DOHH2 (cell line): ENCODE results near the gene CDK6.
"Not testable (repeated sequence)": the region's sequence is repeated elsewhere in the genome, so short reads cannot be mapped to it uniquely, and the experiment has no call there.

Source experiments
- H3F3A ChIP-seq: fragments of 200-600 bp; sonication (generic), shearing (Covaris generic); 2 replicates; pipeline ENCODE4 v1.6.0; 2016; ENCODE audit warnings: antibody characterized with exemption, mild to moderate bottlenecking; ENCODE audit not compliant: control insufficient read depth, insufficient read depth
- H3K27ac ChIP-seq: fragments of 200-600 bp; sonication (generic); 2 replicates; pipeline ENCODE4 v1.5.1; 2014; ENCODE audit warnings: low read depth, mild to moderate bottlenecking, low read length, moderate library complexity
- H3K27me3 ChIP-seq: fragments of 200-600 bp; sonication (generic); 2 replicates; pipeline ENCODE4 v1.6.1; 2014; ENCODE audit warnings: mild to moderate bottlenecking, low read length, mixed read lengths; ENCODE audit not compliant: control insufficient read depth
- H3K36me3 ChIP-seq: fragments of 200-600 bp; sonication (generic); 2 replicates; pipeline ENCODE4 v1.6.1; 2014; ENCODE audit warnings: mild to moderate bottlenecking, low read length, moderate library complexity, mixed read lengths; ENCODE audit not compliant: control insufficient read depth
- H3K4me1 ChIP-seq: fragments of 200-600 bp; sonication (generic); 2 replicates; pipeline ENCODE4 v1.6.1; 2014; ENCODE audit warnings: mild to moderate bottlenecking, low read length, mixed read lengths; ENCODE audit not compliant: control insufficient read depth
- H3K4me2 ChIP-seq: fragments of 200-600 bp; sonication (generic); 2 replicates; pipeline ENCODE4 v1.6.0; 2014; ENCODE audit warnings: mild to moderate bottlenecking, low read length, moderate library complexity
- H3K4me3 ChIP-seq: fragments of 200-600 bp; sonication (generic); 2 replicates; pipeline ENCODE4 v1.5.1; 2014; ENCODE audit warnings: mild to moderate bottlenecking, low read length, mixed read lengths
- H3K79me2 ChIP-seq: fragments of 200-600 bp; sonication (generic); 2 replicates; pipeline ENCODE4 v1.6.1; 2014; ENCODE audit warnings: mild to moderate bottlenecking, low read length, mixed read lengths; ENCODE audit not compliant: control insufficient read depth
- H3K9me2 ChIP-seq: fragments of 200-600 bp; sonication (generic); replicated peaks from 2 replicates; pipeline ENCODE4 v1.6.1; 2014; ENCODE audit warnings: mild to moderate bottlenecking, low read length, mixed read lengths; ENCODE audit not compliant: control insufficient read depth
- H3K9me3 ChIP-seq: fragments of 200-600 bp; sonication (generic); 2 replicates; pipeline ENCODE4 v1.6.1; 2014; ENCODE audit warnings: antibody characterized with exemption, low read length, mixed read lengths; ENCODE audit not compliant: control insufficient read depth, insufficient read depth
- H4K20me1 ChIP-seq: fragments of 200-600 bp; sonication (generic); 2 replicates; pipeline ENCODE4 v1.6.0; 2014; ENCODE audit warnings: low read depth, mild to moderate bottlenecking, antibody characterized with exemption, low read length, moderate library complexity; ENCODE audit not compliant: control insufficient read depth, insufficient read depth
- EZH2phosphoT487 ChIP-seq: fragments of 200-600 bp; sonication (generic); IDR thresholded peaks from 2 replicates; pipeline ENCODE4 v1.6.1; 2017; ENCODE audit warnings: borderline replicate concordance, mild to moderate bottlenecking, antibody characterized with exemption, low read length, moderate library complexity, mixed read lengths
- TF ChIP-seq, protein P1 (sequence below): fragments of 200-600 bp; sonication (generic); IDR thresholded peaks from one replicate; pipeline ENCODE4 v1.5.1; 2014; ENCODE audit warnings: antibody characterized with exemption, mild to moderate bottlenecking, low read depth, low read length; ENCODE audit not compliant: poor library complexity, severe bottlenecking

CDK6 gene

DNA sequence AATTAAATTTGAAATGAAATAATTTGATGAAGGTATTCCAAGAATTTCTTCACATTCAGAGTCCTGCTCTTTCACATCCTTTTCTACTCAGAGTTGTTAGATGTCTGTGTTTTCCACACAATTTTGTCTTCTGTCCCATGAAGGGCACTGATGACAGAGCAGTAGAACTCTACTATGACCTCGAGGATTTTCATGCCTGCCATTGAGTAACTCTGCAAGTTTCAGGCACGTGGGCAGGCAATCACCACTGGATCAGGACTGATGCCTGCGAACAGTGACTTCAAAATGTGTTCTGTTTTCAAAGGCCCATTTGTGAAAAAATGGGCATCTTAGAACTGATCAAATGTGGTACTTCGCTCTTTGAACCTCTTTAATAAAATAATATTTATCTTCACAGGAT lies 91.1 kb downstream of the CDK6 start:
- no peaks in the 10 kb centered on the region for H3K9me2 ChIP-seq
- no peak overlapping the region for H3K4me3 ChIP-seq
- H3K36me3 ChIP-seq, result peaks cover 8% of the 10 kb centered on the region
- H3K4me2 ChIP-seq, result no peak overlapping the region
- no peaks in the 10 kb centered on the region for H4K20me1 ChIP-seq
- H3K79me2 ChIP-seq, result peaks cover 34% of the 10 kb centered on the region
- no peaks in the 10 kb centered on the region for H3K9me3 ChIP-seq
- H3K4me1 ChIP-seq, result 0 out of 2 replicates have a peak, but pooled peaks cover 2% of the 10 kb centered on the region
- no peaks in the 10 kb centered on the region for H3F3A ChIP-seq
- TF ChIP-seq EZH2phosphoT487, result no peak
- TF ChIP-seq, protein P1, sequence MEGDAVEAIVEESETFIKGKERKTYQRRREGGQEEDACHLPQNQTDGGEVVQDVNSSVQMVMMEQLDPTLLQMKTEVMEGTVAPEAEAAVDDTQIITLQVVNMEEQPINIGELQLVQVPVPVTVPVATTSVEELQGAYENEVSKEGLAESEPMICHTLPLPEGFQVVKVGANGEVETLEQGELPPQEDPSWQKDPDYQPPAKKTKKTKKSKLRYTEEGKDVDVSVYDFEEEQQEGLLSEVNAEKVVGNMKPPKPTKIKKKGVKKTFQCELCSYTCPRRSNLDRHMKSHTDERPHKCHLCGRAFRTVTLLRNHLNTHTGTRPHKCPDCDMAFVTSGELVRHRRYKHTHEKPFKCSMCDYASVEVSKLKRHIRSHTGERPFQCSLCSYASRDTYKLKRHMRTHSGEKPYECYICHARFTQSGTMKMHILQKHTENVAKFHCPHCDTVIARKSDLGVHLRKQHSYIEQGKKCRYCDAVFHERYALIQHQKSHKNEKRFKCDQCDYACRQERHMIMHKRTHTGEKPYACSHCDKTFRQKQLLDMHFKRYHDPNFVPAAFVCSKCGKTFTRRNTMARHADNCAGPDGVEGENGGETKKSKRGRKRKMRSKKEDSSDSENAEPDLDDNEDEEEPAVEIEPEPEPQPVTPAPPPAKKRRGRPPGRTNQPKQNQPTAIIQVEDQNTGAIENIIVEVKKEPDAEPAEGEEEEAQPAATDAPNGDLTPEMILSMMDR, result no peak
- no peaks in the 10 kb centered on the region for H3K27me3 ChIP-seq
- H3K27ac ChIP-seq, result no peak overlapping the region

DNA sequence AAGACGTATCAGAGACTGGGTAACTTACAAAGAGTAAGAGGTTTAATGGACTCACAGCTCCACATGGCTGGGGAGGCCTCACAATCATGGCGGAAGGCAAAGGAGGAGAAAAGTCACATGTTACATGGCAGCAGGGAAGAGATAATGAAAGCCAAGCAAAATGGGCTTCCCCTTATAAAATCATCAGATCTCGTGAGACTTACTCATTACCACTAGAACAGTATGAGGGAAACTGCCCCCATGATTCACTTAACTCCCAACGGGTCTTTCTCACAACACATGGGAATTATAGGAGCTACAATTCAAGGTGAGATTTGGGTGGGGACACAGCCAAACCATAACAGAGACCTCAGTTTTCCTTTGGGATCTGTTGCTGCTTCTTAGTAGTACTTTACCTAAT lies 92.2 kb downstream of the CDK6 start:
- H3K36me3 ChIP-seq, H3K4me3 ChIP-seq, H3K4me2 ChIP-seq, H3K9me2 ChIP-seq, H3K4me1 ChIP-seq, H3K9me3 ChIP-seq, H3F3A ChIP-seq, H4K20me1 ChIP-seq, H3K27me3 ChIP-seq, H3K27ac ChIP-seq: not testable (repeated sequence)
- H3K79me2 ChIP-seq, result peaks cover 37% of the 10 kb centered on the region

DNA sequence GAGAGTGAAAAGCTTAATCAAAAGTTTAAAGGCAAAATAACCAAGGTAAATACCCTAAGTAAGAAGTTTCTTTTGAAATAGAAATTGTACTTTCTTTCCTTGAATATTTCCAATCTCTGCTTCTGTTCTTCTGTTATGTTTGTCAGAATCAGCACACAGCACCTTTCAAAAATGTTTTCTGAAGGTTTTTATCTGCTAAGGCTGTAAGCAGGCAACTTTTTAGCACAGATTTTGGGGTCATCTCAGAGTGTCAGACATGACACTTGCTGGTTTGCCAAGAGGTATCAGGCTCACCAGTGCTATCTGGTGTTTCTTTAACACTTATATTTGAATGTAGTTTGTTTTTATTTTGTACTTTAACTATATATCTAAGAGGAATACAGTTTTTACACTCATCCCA lies 94.2 kb downstream of the CDK6 start:
- no peaks in the 10 kb centered on the region for H3K9me3 ChIP-seq
- H3K4me2 ChIP-seq, result no peak overlapping the region
- no peak for TF ChIP-seq EZH2phosphoT487
- TF ChIP-seq, protein P1, result no peak
- H3K4me3 ChIP-seq, result no peak overlapping the region
- H3K36me3 ChIP-seq, result peaks cover 2% of the 10 kb centered on the region; the same call in 1 of the 2 replicates
- H3K27me3 ChIP-seq, result no peaks in the 10 kb centered on the region
- no peaks in the 10 kb centered on the region for H3K9me2 ChIP-seq
- H3K27ac ChIP-seq, result no peak overlapping the region
- no peaks in the 10 kb centered on the region for H4K20me1 ChIP-seq
- no peaks in the 10 kb centered on the region for H3F3A ChIP-seq
- no peaks in the 10 kb centered on the region for H3K4me1 ChIP-seq
- peaks cover 42% of the 10 kb centered on the region for H3K79me2 ChIP-seq

GRCh38 chr7:92740700-92741126 lies 95.7 kb downstream of the CDK6 start:
- Histone ChIP-seq H3K79me2 (peaks cover 37% of the 10 kb centered on the region), H3K9me3 (no peaks in the 10 kb centered on the region), H3K27ac (no peak overlapping the region), H4K20me1 (no peaks in the 10 kb centered on the region), H3K4me2 (no peak overlapping the region), H3K4me3 (no peak overlapping the region), H3F3A (no peaks in the 10 kb centered on the region), H3K4me1 (no peaks in the 10 kb centered on the region), H3K9me2 (no peaks in the 10 kb centered on the region), H3K36me3 (peaks cover 2% of the 10 kb centered on the region; the same call in 1 of the 2 replicates), H3K27me3 (no peaks in the 10 kb centered on the region)
- no peak for TF ChIP-seq EZH2phosphoT487
- TF ChIP-seq, protein P1, result no peak
